SK-N-MC (cell line): Measurements from ENCODE around the gene TFCP2.

ENCODE experiments used
- EZH2 ChIP-seq: fragments of 200-600 bp; sonication (generic); IDR thresholded peaks from one replicate; pipeline ENCODE4 v1.6.1; 2017; ENCODE audit warnings: antibody characterized with exemption
- POLR2AphosphoS5 ChIP-seq: IDR thresholded peaks from 2 replicates; pipeline ENCODE4 v1.6.1; 2012; ENCODE audit warnings: mild to moderate bottlenecking, low read depth, low read length, borderline replicate concordance

- no peak for TF ChIP-seq POLR2AphosphoS5
- TF ChIP-seq EZH2, result no peak
These were observed 41.0 kb downstream of the TFCP2 start for GRCh38 chr12:51131745-51132521.
